ENCODE results near the gene YJU2.
A peak's percentile ranks its signal among the peaks of the same experiment; 100 is the strongest.
"Not testable (repeated sequence)": the region's sequence is repeated elsewhere in the genome, so short reads cannot be mapped to it uniquely, and the experiment has no call there.

The YJU2 gene

DNA sequence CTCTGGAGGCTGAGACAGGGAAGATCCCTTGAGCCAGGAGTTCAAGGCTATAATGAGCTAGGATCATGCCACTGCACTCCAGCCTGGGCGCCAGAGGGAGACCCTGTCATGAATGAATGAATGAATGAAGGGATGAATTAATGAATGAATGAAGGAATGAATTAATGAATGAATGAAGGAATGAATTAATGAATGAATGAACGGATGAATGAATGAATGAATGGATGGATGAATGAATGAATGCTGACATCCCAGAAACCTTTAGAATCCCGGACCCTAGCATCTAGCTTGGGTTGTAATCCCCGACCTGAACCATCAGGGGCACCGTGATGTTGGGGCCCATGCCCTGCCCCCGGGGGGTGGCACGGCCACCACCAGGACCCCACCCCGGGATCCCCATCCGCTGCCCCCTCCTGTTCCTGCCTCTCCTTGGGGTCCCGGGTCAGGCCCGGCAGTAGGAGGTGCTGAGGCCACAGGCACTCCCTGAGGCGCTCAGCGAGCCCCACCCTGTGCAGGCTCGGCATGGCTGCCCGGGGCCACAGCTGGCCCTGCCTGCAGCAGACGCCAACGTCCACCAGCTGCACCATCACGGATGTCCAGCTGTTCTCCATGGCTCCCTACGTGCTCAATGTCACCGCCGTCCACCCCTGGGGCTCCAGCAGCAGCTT is 14.1 kb upstream of the YJU2 start:
- in situ Hi-C loops (cut with HindIII; ENCODE audit: low pct_unique_long_range_greater_than_20kb, low sequenced_read_pairs), result no loop called here
- TF ChIP-seq JUND (IDR thresholded peaks at IDR 0.05; ENCODE audit: low read depth), result no peak
- DNase-seq (ENCODE audit: low read depth in 1 of 2, low spot score in 1 of 2), result no peak

DNA sequence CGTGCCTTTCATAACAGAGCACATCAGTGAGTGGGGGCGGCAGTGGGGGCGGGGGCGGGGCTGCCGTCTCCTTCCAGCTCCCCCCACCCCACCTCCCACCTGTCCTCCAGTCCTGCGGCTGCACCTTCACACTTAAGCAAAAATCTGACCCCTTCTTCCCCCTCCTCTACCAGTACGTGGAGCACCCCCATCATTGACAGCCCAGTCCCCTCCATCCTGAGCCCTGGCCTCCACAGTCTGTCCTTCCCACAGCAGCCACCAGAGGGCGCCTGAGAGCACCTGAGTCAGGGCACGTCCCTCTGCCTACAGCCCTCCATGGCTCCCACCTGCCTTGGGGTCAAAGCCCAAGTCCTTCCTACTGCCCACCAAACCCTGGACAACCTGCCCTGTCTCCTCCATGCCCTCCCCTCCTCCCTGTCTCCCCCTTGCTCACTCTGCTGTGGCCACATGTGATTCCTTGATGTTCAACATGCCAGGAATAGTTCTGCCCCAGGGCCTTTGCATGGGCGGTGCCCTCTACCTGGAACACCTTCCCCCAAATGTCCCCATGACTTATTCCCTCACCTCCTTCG is 13.5 kb upstream of the YJU2 start:
- DNase-seq (ENCODE audit: low read depth in 1 of 2, low spot score in 1 of 2), result peak in 1 of 2 experiments; percentile 44
- in situ Hi-C loops (cut with HindIII; ENCODE audit: low pct_unique_long_range_greater_than_20kb, low sequenced_read_pairs), result no loop called here
- no peak for TF ChIP-seq JUND (IDR thresholded peaks at IDR 0.05; ENCODE audit: low read depth)

DNA sequence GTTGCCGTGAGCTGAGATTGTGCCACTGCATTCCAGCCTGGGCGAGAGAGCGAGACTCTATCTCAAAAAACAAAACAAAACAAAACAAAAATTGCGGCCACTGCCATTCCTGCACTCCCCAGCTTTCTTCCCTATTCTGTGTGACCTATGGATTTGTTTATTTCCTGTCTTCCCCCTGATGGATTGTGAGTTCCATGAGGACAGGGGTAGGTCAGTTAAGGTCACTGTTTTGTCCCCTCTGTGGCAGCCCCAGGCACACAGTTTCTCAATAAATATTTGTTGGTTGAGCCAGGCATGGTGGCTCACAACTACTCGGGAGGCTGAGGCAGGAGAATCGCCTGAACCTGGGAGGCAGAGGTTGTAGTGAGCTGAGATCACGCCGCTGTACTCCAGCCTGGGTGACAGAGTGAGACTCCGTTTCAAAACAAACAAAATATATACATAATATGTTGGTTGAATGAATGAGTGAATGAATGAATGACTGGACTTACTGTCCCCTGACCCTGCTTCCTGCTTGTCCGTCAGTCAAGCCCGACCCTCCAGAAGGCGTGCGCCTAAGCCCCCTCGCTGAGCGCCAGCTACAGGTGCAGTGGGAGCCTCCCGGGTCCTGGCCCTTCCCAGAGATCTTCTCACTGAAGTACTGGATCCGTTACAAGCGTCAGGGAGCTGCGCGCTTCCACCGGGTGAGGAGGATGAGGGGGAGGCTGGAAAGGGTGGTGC is 12.6 kb upstream of the YJU2 start:
- in situ Hi-C loops (cut with HindIII; ENCODE audit: low pct_unique_long_range_greater_than_20kb, low sequenced_read_pairs), result no loop called here
- TF ChIP-seq JUND (IDR thresholded peaks at IDR 0.05; ENCODE audit: low read depth), result no peak

DNA sequence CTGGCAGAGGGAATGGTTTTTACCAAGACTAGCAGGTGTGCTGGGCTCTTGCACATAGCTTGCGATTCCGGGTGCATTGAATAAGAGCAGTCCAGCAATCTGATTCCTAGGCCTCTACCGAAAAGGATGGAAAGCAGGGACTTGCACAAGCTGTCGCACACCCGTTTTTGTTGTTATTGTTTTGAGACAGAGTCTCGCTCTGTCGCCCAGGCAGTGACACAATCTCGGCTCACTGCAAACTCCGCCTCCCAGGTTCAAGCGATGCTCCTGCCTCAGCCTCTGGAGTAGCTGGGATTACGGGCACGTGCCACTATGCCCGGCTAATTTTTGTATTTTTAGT is 12.0 kb upstream of the YJU2 start:
- no peak for DNase-seq (ENCODE audit: low read depth in 1 of 2, low spot score in 1 of 2)
- TF ChIP-seq JUND (IDR thresholded peaks at IDR 0.05; ENCODE audit: low read depth), result no peak
- in situ Hi-C loops (cut with HindIII; ENCODE audit: low pct_unique_long_range_greater_than_20kb, low sequenced_read_pairs), result no loop called here

More for the DNA sequence above, 12.6 kb upstream of the YJU2 start:
- DNase-seq (ENCODE audit: low read depth in 1 of 2, low spot score in 1 of 2), result no peak

DNA sequence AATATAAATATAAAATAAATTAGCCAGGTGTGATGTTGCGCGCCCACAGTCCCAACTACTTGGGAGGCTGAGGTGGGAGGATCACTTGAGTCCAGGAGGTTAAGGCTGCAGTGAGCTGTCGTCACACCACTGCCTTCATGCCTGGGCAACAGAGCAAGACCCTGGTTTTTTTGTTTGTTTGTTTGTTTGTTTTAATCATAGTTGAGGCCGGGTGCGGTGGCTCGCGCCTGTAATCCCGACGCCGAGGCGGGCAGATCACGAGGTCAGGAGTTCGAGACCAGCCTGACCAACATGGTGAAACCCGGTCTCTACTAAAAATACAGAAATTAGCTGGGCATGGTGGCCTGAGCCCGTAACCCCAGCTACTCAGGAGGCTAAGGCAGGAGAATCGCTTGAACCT is 9.4 kb upstream of the YJU2 start:
- in situ Hi-C loops (cut with HindIII; ENCODE audit: low pct_unique_long_range_greater_than_20kb, low sequenced_read_pairs); DNase-seq (ENCODE audit: low read depth in 1 of 2, low spot score in 1 of 2): not testable (repeated sequence)

DNA sequence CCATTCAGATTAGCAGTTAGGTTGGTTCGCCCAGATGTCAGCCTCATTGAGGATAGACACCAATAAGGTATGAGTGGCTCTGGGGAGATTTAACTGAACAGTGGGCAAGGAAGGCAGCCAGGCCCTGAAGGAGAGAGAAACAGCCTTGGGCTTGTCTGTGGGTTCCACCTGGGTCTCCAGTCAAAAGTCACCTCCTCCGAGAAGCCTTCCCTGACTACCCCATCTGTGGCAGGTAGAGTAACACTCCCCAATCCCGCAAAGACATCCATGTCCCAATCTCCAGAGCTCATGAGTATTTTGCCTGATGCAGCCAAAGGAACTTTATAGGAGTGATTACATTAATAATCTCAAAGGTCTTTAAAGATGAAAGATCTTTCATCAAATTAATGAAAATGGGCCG is 8.0 kb upstream of the YJU2 start:
- no peak for DNase-seq (ENCODE audit: low read depth in 1 of 2, low spot score in 1 of 2)
- TF ChIP-seq JUND (IDR thresholded peaks at IDR 0.05; ENCODE audit: low read depth), result no peak
- in situ Hi-C loops (cut with HindIII; ENCODE audit: low pct_unique_long_range_greater_than_20kb, low sequenced_read_pairs), result no loop called here

DNA sequence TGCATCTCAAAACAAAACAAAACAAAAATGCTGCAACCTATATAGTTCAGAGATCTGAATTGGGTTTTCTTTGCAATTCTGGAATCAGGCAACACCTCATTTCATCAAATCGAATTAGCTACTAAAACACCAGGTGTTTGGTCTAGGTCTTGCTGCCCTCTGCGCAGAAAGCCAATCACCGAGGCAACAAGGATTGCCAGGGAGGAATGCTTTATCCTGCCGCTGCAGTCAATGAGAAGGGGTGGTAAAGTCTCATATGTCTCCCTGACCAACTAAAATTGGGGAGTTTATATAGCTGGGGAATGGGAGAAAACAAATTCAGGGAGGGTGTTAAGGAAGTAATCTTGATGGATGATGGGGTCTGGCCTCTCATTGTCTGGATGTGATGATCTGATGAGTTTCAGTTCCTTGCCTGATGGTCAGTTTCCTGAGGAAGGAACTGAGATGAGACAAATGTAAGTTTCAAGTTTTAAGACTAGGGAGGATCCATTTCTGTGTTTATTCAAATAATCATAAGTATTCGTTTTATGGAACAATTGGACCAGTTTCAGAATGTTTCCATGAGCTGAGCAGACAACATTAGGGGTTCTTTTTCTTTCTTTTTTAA is 5.0 kb upstream of the YJU2 start:
- DNase-seq (ENCODE audit: low read depth in 1 of 2, low spot score in 1 of 2), result no peak
- no peak for TF ChIP-seq JUND (IDR thresholded peaks at IDR 0.05; ENCODE audit: low read depth)
- in situ Hi-C loops (cut with HindIII; ENCODE audit: low pct_unique_long_range_greater_than_20kb, low sequenced_read_pairs), result no loop called here

DNA sequence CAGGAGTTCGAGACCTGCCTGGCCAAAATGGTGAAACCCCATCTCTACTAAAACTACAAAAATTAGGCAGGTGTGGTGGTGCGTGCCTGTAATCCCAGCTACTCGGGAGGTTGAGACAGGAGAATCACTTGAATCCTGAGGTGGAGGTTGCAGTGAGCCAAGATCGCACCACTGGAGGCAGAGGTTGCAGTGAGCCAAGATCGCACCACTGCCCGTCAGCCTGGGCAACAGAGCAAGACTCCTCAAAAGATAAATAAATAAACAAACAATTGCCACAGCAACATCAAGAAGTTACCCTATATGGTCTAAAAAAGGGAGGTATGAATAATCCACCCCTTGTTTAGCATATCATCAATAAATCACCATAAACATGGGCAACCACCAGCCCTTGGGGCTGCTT is 942 bp upstream of the YJU2 start:
- in situ Hi-C loops (cut with HindIII; ENCODE audit: low pct_unique_long_range_greater_than_20kb, low sequenced_read_pairs); DNase-seq (ENCODE audit: low read depth in 1 of 2, low spot score in 1 of 2): not testable (repeated sequence)

DNA sequence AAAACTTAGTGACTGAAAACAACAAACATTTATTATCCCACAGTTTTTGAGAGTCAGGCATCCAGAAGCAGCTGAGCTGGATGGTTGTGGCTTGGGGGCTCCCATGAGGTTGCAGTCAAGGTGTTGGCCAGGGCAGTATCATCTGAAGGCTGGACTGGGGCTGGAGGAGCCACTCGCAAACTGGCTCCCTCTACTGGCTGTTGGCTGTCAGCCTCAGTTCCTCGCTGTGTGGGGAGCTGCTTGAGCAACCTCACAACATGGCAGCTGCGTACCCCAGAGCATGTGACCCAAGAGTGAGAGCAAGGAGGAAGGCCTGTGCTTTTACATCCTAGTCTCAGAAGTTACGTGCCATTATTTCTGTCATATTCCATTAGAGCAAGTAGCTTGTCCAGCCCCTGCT is 9.7 kb downstream of the YJU2 start:
- in situ Hi-C loops (cut with HindIII; ENCODE audit: low pct_unique_long_range_greater_than_20kb, low sequenced_read_pairs), result no loop called here
- TF ChIP-seq JUND (IDR thresholded peaks at IDR 0.05; ENCODE audit: low read depth), result no peak
- no peak for DNase-seq (ENCODE audit: low read depth in 1 of 2, low spot score in 1 of 2)

DNA sequence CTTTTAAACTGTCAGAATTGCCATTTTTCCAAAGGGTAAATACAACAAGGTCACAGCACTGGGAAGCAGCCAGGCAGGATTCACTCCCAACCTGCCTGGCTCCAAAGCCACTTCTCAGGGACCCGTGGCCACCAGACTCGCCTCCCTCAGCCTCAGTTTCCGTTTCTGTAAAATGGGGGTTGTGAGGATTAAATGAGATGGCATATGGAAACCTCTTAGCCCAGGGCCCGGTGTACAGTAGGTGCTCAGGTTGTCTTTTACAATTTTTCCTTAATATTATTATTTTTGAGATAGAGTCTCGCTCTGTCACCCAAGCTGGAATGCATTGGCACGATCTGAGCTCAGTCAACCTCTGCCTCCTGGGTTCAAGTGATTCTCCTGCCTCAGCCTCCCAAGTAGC is 10.1 kb downstream of the YJU2 start:
- TF ChIP-seq JUND (IDR thresholded peaks at IDR 0.05; ENCODE audit: low read depth), result no peak
- no peak for DNase-seq (ENCODE audit: low read depth in 1 of 2, low spot score in 1 of 2)
- in situ Hi-C loops (cut with HindIII; ENCODE audit: low pct_unique_long_range_greater_than_20kb, low sequenced_read_pairs), result no loop called here

DNA sequence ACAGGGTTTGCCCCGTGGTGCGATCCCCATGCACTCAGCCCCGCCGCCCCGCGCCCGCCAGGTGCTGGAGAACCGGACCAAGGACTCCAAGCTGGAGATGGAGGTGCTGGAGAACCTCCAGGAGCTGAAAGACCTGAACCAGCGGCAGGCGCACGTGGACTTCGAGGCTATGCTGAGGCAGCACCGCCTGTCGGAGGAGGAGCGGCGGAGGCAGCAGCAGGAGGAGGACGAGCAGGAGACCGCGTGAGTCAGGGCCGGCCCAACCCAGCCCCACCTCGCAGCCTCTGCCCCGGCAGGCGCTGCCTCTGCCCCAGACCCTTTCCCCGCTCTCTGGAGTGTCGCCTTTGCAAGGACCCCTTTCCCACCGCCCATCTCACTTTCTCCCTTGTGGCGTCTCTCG is 11.3 kb downstream of the YJU2 start:
- no peak for DNase-seq (ENCODE audit: low read depth in 1 of 2, low spot score in 1 of 2)
- no peak for TF ChIP-seq JUND (IDR thresholded peaks at IDR 0.05; ENCODE audit: low read depth)
- in situ Hi-C loops (cut with HindIII; ENCODE audit: low pct_unique_long_range_greater_than_20kb, low sequenced_read_pairs), result no loop called here

DNA sequence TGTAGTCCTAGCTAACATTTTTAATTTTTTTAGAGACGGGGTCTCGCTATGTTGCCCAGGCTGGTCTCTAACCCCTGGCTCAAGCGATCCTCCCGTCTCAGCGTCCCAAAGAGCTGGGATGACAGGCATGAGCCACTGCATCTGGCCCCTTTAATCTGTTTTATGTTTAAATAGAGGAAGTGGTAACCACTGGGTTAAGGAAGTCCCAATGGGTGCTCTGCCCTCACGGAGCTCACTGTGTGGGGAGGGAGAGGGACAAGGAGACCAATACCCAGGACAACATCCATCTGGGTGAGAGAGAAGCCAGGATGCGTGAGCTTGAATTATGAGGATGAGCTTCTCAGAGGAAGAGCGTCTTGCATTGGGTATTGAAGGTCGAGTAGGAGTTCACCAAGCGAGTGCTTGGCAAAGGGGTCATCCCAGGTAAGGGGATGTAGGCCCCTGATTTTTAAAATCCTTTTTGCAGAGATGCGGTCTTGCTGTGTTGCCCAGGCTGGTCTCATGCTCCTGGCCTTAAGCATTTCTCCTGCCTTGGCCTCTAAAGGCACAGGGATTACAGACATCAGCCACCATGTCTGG is 13.8 kb downstream of the YJU2 start:
- in situ Hi-C loops (cut with HindIII; ENCODE audit: low pct_unique_long_range_greater_than_20kb, low sequenced_read_pairs), result no loop called here
- DNase-seq (ENCODE audit: low read depth in 1 of 2, low spot score in 1 of 2), result no peak
- TF ChIP-seq JUND (IDR thresholded peaks at IDR 0.05; ENCODE audit: low read depth), result no peak

DNA sequence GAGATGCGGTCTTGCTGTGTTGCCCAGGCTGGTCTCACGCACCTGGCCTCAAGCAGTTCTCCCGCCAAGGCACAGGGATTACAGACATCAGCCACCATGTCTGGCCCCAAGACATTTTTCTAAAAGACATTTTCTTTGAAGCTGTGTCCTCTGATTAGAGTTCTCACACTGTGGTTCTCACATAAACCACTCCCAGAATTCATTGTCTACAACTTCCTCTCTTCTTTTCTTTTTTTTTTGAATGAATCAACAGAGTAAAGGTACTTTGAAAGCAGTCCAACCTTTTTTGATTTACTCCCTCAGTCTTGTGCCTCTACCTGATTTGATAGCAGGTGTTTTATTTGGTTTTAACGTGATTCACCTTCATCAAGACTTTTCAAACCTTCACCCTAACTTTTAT is 17.9 kb downstream of the YJU2 start:
- TF ChIP-seq JUND (IDR thresholded peaks at IDR 0.05; ENCODE audit: low read depth), result no peak
- DNase-seq (ENCODE audit: low read depth in 1 of 2, low spot score in 1 of 2), result no peak
- in situ Hi-C loops (cut with HindIII; ENCODE audit: low pct_unique_long_range_greater_than_20kb, low sequenced_read_pairs), result no loop called here

Measured in T47D (cell line).